ENCODE measurements around the gene APC. TPM values are rescaled to one million over a fixed set of nuclear protein-coding genes. Genes with fewer than 3 reads are reported as not detected.
A peak's percentile ranks its signal among the peaks of the same experiment; 100 is the strongest.

APC gene
- total RNA-seq (2021; fragmentation: NEBNext Ultra II Directional; extraction: Animal tissue kit (Norgen Biotek cat#: 25700)), result 10 to 100 TPM; 51.9 to 69.2 (median 53.9) TPM
- long read RNA-seq, full-length matches to known transcripts, result 2 of 19 reads
- long read RNA-seq, partial matches to known transcripts, result 4 of 19 reads
- long read RNA-seq, other reads (novel, unspliced or antisense), result 13 of 19 reads

- DNase-seq, result peak; percentile 92
- H3K9me3 Mint-ChIP-seq, result no peaks in the 10 kb centered on the region
- no peaks in the 10 kb centered on the region; the same call in 1 of the 2 replicates for H3K27me3 Mint-ChIP-seq (ENCODE audit: insufficient read depth)
- peak; percentile 30; the same call in 1 of the 2 replicates for TF ChIP-seq CTCF (IDR thresholded peaks at IDR 0.05)
- H3K27ac Mint-ChIP-seq, result peak within 1 kb of the TSS; percentile 98
- H3K36me3 Mint-ChIP-seq (ENCODE audit: low read depth), result peaks cover 9% of the 10 kb centered on the region
- peak within 1 kb of the TSS; percentile 92 for H3K4me3 Mint-ChIP-seq
- H3K4me1 Mint-ChIP-seq (ENCODE audit: low read depth), result peaks cover 83% of the 10 kb centered on the region
These were observed at the start of gene APC for GRCh38 chr5:112737463-112738190. TSS of gene APC (plus strand) at chr5:112737885. CDS start at chr5:112754891, 17,006 bp downstream.

- H3K9me3 Mint-ChIP-seq, result no peaks in the 10 kb centered on the region
- H3K27ac Mint-ChIP-seq, result peak overlapping the region; percentile 77
- H3K36me3 Mint-ChIP-seq (ENCODE audit: low read depth), result no peaks in the 10 kb centered on the region
- TF ChIP-seq CTCF (IDR thresholded peaks at IDR 0.05), result no peak
- peaks cover 64% of the 10 kb centered on the region for H3K4me1 Mint-ChIP-seq (ENCODE audit: low read depth)
- H3K27me3 Mint-ChIP-seq (ENCODE audit: insufficient read depth), result peaks cover 5% of the 10 kb centered on the region; the same call in 1 of the 2 replicates
- 0 out of 2 replicates have a peak overlapping the region, but pooled peaks have one; percentile 11 for H3K4me3 Mint-ChIP-seq
- DNase-seq, result peak; percentile 68
These were observed 48.4 kb upstream of the APC start for GRCh38 chr5:112689155-112689909.

- TF ChIP-seq CTCF (IDR thresholded peaks at IDR 0.05), result no peak
- H3K27me3 Mint-ChIP-seq (ENCODE audit: insufficient read depth), result peaks cover 5% of the 10 kb centered on the region
- no peak for DNase-seq
- H3K4me1 Mint-ChIP-seq (ENCODE audit: low read depth), result peaks cover 64% of the 10 kb centered on the region
- no peaks in the 10 kb centered on the region for H3K36me3 Mint-ChIP-seq (ENCODE audit: low read depth)
- no peak overlapping the region for H3K27ac Mint-ChIP-seq
- H3K9me3 Mint-ChIP-seq, result no peaks in the 10 kb centered on the region
- no peak overlapping the region for H3K4me3 Mint-ChIP-seq
These were observed 46.9 kb upstream of the APC start for GRCh38 chr5:112690605-112691338.

- H3K9me3 Mint-ChIP-seq, result no peaks in the 10 kb centered on the region
- H3K36me3 Mint-ChIP-seq (ENCODE audit: low read depth), result no peaks in the 10 kb centered on the region
- no peak overlapping the region for H3K4me3 Mint-ChIP-seq
- no peak for DNase-seq
- H3K4me1 Mint-ChIP-seq (ENCODE audit: low read depth), result peaks cover 64% of the 10 kb centered on the region
- TF ChIP-seq CTCF (IDR thresholded peaks at IDR 0.05), result no peak
- H3K27me3 Mint-ChIP-seq (ENCODE audit: insufficient read depth), result peaks cover 5% of the 10 kb centered on the region
- no peak overlapping the region for H3K27ac Mint-ChIP-seq
These were observed 46.4 kb upstream of the APC start for GRCh38 chr5:112691339-112691680.

- H3K36me3 Mint-ChIP-seq (ENCODE audit: low read depth), result no peaks in the 10 kb centered on the region
- H3K9me3 Mint-ChIP-seq, result no peaks in the 10 kb centered on the region
- no peak overlapping the region for H3K27ac Mint-ChIP-seq
- H3K4me1 Mint-ChIP-seq (ENCODE audit: low read depth), result peaks cover 60% of the 10 kb centered on the region
- no peak overlapping the region for H3K4me3 Mint-ChIP-seq
- DNase-seq, result no peak
- H3K27me3 Mint-ChIP-seq (ENCODE audit: insufficient read depth), result peaks cover 5% of the 10 kb centered on the region
- peak; percentile 60; the same call in 1 of the 2 replicates for TF ChIP-seq CTCF (IDR thresholded peaks at IDR 0.05)
These were observed 45.9 kb upstream of the APC start for GRCh38 chr5:112691758-112692157.

Measured in HFFc6 (cell line).